Endothelial cell of umbilical vein (primary cell): Measurements from ENCODE around the gene CYP2S1. TPM values are rescaled to one million over a fixed set of nuclear protein-coding genes. Genes with fewer than 3 reads are reported as not detected.

Source experiments
- BruUV-seq: library from RNA; stranded (reverse); fragments of 400-500 nt; replicated peaks from 2 replicates; lab custom pipeline; 2021; lab: Mats Ljungman, UMichigan
- CTCF ChIA-PET: fragments of 300-600, 350-600 bp; sonication (Branson Sonifier 250); formaldehyde crosslinking; loops from one replicate; lab custom pipeline; 2021; ENCODE audit warnings: antibody characterized with exemption, inconsistent platforms; lab: Charles Lee
- POLR2A ChIA-PET: fragments of 300-600, 350-600 bp; sonication (Branson Sonifier 250); formaldehyde crosslinking; loops from one replicate; lab custom pipeline; 2021; ENCODE audit warnings: antibody characterized with exemption, inconsistent platforms; lab: Charles Lee
- DNase-seq: peaks from one replicate; pipeline ENCODE4 v3.0.0-alpha.2; 2011; ENCODE audit warnings: low read depth, low spot score
- FAIRE-seq: peaks from 2 replicates; lab custom pipeline; 2011; peaks lifted over from hg19 to GRCh38; lab: Jason Lieb, UNC
- H2AFZ ChIP-seq: 2 replicates; pipeline ENCODE4 v1.6.0; 2012; ENCODE audit warnings: low read depth, low read length, control low read depth, inconsistent platforms
- H3K27ac ChIP-seq: 2 replicates; pipeline ENCODE4 v1.5.1; 2011; ENCODE audit warnings: low read depth, mild to moderate bottlenecking, control low read depth, low read length, moderate library complexity; ENCODE audit not compliant: insufficient read depth
- H3K27me3 ChIP-seq, 2 experiments: 2 replicates each; pipeline versions ENCODE4 v1.6.0 to v1.6.1; 2011; ENCODE audit warnings: low read length in 2 of 2, mixed read lengths in 1 of 2; ENCODE audit not compliant: control insufficient read depth in 2 of 2, insufficient read depth in 2 of 2
- H3K36me3 ChIP-seq, 2 experiments: 2 replicates in 1 of 2; 3 replicates in 1 of 2; pipeline ENCODE4 v1.5.1; 2011; ENCODE audit warnings: low read length in 2 of 2, mild to moderate bottlenecking in 1 of 2, moderate library complexity in 1 of 2; ENCODE audit not compliant: control insufficient read depth in 2 of 2, insufficient read depth in 2 of 2; ENCODE audit errors: extremely low read depth in 1 of 2
- H3K4me1 ChIP-seq: 3 replicates; pipeline ENCODE4 v1.5.1; 2011; ENCODE audit warnings: mild to moderate bottlenecking, low read length; ENCODE audit not compliant: control insufficient read depth, insufficient read depth; ENCODE audit errors: extremely low read depth
- H3K4me2 ChIP-seq: 2 replicates; pipeline ENCODE4 v1.6.1; 2011; ENCODE audit warnings: low read length, control low read depth, mixed read lengths; ENCODE audit not compliant: insufficient read depth
- H3K4me3 ChIP-seq, 3 experiments: fragments of 200-600 bp in 1 of 3; sonication (generic), shearing (Covaris generic) in 1 of 3; replicated peaks in 1 of 3; 2 replicates each; pipeline ENCODE4 v1.5.1; 2011 to 2016; ENCODE audit warnings: control low read depth in 3 of 3, low read length in 3 of 3, mild to moderate bottlenecking in 2 of 3, inconsistent platforms in 1 of 3, low read depth in 1 of 3, moderate library complexity in 1 of 3; ENCODE audit not compliant: insufficient read depth in 1 of 3
- H3K79me2 ChIP-seq: 2 replicates; pipeline ENCODE4 v1.6.0; 2012; ENCODE audit warnings: low read length, inconsistent platforms; ENCODE audit not compliant: control insufficient read depth, insufficient read depth
- H3K9ac ChIP-seq: replicated peaks from 2 replicates; pipeline ENCODE3; 2011; ENCODE audit warnings: low read length, control low read depth; ENCODE audit not compliant: insufficient read depth; ENCODE audit errors: extremely low read depth
- H3K9me1 ChIP-seq: replicated peaks from 3 replicates; pipeline ENCODE4 v1.6.0; 2011; ENCODE audit warnings: mild to moderate bottlenecking, low read length; ENCODE audit not compliant: control insufficient read depth, insufficient read depth; ENCODE audit errors: extremely low read depth
- H3K9me3 ChIP-seq: replicated peaks from 2 replicates; pipeline ENCODE4 v1.5.1; 2012; ENCODE audit warnings: low read length, inconsistent platforms; ENCODE audit not compliant: control insufficient read depth, insufficient read depth
- H4K20me1 ChIP-seq: replicated peaks from 2 replicates; pipeline ENCODE3; 2011; ENCODE audit warnings: mild to moderate bottlenecking, low read length; ENCODE audit not compliant: control insufficient read depth, insufficient read depth; ENCODE audit errors: extremely low read depth
- CTCF ChIP-seq, 2 donors: IDR thresholded peaks; 1 replicate in 1 of 2; 2 replicates in 1 of 2; pipeline ENCODE4 v1.5.1; 2011; ENCODE audit warnings: low read length in 2 of 2, mild to moderate bottlenecking in 2 of 2, moderate library complexity in 2 of 2, control low read depth in 1 of 2, inconsistent platforms in 1 of 2, low read depth in 1 of 2; ENCODE audit not compliant: insufficient read depth in 1 of 2; ENCODE audit errors: extremely low read depth in 1 of 2
- EZH2 ChIP-seq: IDR thresholded peaks from 2 replicates; pipeline ENCODE4 v1.6.1; 2012; ENCODE audit warnings: borderline replicate concordance, low read depth, mild to moderate bottlenecking, moderate library complexity, low read length, inconsistent platforms; ENCODE audit not compliant: severe bottlenecking
- FOS ChIP-seq: IDR thresholded peaks from 2 replicates; pipeline ENCODE4 v1.6.1; 2011; ENCODE audit warnings: mild to moderate bottlenecking, low read length, moderate library complexity, borderline replicate concordance; ENCODE audit not compliant: insufficient read depth
- GATA2 ChIP-seq: IDR thresholded peaks from 2 replicates; pipeline ENCODE4 v1.7.0; 2011; ENCODE audit warnings: low read depth, mild to moderate bottlenecking, moderate library complexity, mixed read lengths, low read length; ENCODE audit not compliant: insufficient read length, insufficient read depth
- JUN ChIP-seq: IDR thresholded peaks from 2 replicates; pipeline ENCODE4 v1.6.1; 2011; ENCODE audit warnings: borderline replicate concordance, low read depth; ENCODE audit not compliant: insufficient read length, insufficient read depth
- MAX ChIP-seq: IDR thresholded peaks from 2 replicates; pipeline ENCODE4 v1.6.1; 2011; ENCODE audit not compliant: insufficient read depth, insufficient read length
- MYC ChIP-seq: IDR thresholded peaks from one replicate; pipeline ENCODE4 v1.6.1; 2011; ENCODE audit warnings: mild to moderate bottlenecking, low read depth, low read length
- POLR2A ChIP-seq: IDR thresholded peaks from 2 replicates; pipeline ENCODE4 v1.6.1; 2012; ENCODE audit warnings: low read depth, mild to moderate bottlenecking, control low read depth, low read length
- POLR2AphosphoS5 ChIP-seq: IDR thresholded peaks from 2 replicates; pipeline ENCODE4 v1.6.1; 2012; ENCODE audit warnings: low read depth, mild to moderate bottlenecking, control low read depth, low read length, moderate library complexity; ENCODE audit not compliant: insufficient read depth
- dilution Hi-C: fragments of 300-500 bp; cut with MboI; formaldehyde crosslinking; loops from one replicate; pipeline ENCODE4 v1.15.0; 2019; ENCODE audit warnings: low sequenced_read_pairs; ENCODE audit not compliant: extremely low pct_ligation_motif_present
- intact Hi-C: fragments of 100-400 bp; cut with micrococcal nuclease; formaldehyde crosslinking; loops from one replicate; pipeline ENCODE4 v1.10.0; 2022
- polyA plus RNA-seq, 4 experiments: library from polyadenylated mRNA; depleted of rRNA in 3 of 4; stranded (reverse) in 3 of 4; unstranded in 1 of 4; fragments of >200 nt; gene quantifications; 2 replicates each; pipeline versions ENCODE4 v1.2.1 to v1.2.3, GENCODE V29; 2011 to 2012; ENCODE audit warnings: missing spikeins in 1 of 4
- total RNA-seq: library from RNA; stranded (reverse); gene quantifications from 2 replicates; pipeline ENCODE4 v1.2.3, GENCODE V29; 2021

The CYP2S1 gene
- total and polyA plus RNA-seq, 2 donors (not counting 3 experiments of a cell fraction or from before 2014, with no cell fraction given) = 0.98 to 4.5 TPM

GRCh38 chr19:41156207-41156606 lies 36.8 kb upstream of the CYP2S1 start:
- Histone ChIP-seq H3K36me3 (no peaks in the 10 kb centered on the region), H3K4me2 (no peak overlapping the region), H3K4me1 (no peaks in the 10 kb centered on the region), H3K27me3 (peaks cover 0 to 2% of the 10 kb centered on the region in 2 experiments), H3K79me2 (no peaks in the 10 kb centered on the region), H3K9me1 (no peaks in the 10 kb centered on the region), H4K20me1 (no peaks in the 10 kb centered on the region), H3K9me3 (no peaks in the 10 kb centered on the region), H3K27ac (no peak overlapping the region), H3K9ac (no peak overlapping the region), H3K4me3 (no peak overlapping the region), H2AFZ (no peak overlapping the region)
- no peak for FAIRE-seq
- CTCF ChIA-PET = interaction anchor here (1.4 kb wide), 1 partner anchor 12 kb away, joined by 11 read pairs; no protein-coding TSS in a partner anchor
- dilution Hi-C loops (no loop called here), intact Hi-C loops (no loop called here)
- no TSS peak for BruUV-seq
- TF ChIP-seq GATA2 (no peak), FOS (no peak), JUN (no peak), MAX (no peak), CTCF (IDR thresholded peaks at IDR 0.05; ENCODE audit: extremely low read depth in 1 of 2, insufficient read depth in 1 of 2, low read depth in 1 of 2, low read length in 2 of 2) (no peak), MYC (no peak), POLR2A (no peak), POLR2AphosphoS5 (no peak), EZH2 (no peak)
- POLR2A ChIA-PET = no interaction called here
- no peak for DNase-seq
